ENCODE results near the gene FCHSD2.

FCHSD2 gene

GRCh38 chr11:72962084-72962483 lies 180.0 kb downstream of the FCHSD2 start:
- no peak for DNase-seq (ENCODE audit: low read depth, low spot score)
- H3K4me3 ChIP-seq (ENCODE audit: low read length), result no peak overlapping the region

DNA sequence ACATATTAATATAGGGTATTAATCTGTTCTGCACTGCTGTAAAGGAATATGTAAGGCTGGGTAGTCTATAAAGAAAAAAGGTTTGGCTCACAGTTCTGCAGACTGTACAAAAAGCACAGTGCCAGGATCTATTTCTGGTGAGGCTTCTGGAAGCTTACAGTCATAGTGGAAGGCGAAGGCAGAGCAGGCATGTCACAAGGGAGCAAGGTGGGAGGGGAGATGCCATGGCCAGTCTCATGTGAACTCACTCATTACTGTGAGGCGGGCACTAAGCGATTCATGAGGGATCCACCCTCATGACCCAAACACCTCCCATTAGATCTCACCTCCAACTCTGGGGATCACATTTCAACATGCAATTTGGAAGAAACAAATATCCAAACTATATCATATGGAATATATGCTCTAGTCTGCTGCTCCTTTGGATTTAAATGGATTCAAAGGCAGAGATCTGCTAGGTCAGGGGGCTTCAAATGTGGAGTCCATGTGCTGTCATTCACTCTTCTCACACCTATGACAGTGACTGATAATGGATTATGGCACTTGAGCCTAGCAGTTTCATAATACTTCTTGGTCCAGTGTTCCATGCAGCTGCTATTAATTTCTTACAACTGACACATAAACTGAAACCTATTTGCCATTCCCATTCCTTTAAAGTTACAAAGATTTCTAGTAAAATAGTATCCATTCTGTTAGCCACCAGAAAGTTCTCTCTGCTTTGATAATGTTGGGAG lies 182.0 kb downstream of the FCHSD2 start:
- DNase-seq (ENCODE audit: low read depth, low spot score), result no peak

GRCh38 chr11:72958791-72959190 lies 183.3 kb downstream of the FCHSD2 start:
- H3K4me3 ChIP-seq (ENCODE audit: low read length), result no peak overlapping the region
- no peak for DNase-seq (ENCODE audit: low read depth, low spot score)

More for the DNA sequence above, 182.0 kb downstream of the FCHSD2 start:
- no peak overlapping the region for H3K4me3 ChIP-seq (ENCODE audit: low read length)

DNA sequence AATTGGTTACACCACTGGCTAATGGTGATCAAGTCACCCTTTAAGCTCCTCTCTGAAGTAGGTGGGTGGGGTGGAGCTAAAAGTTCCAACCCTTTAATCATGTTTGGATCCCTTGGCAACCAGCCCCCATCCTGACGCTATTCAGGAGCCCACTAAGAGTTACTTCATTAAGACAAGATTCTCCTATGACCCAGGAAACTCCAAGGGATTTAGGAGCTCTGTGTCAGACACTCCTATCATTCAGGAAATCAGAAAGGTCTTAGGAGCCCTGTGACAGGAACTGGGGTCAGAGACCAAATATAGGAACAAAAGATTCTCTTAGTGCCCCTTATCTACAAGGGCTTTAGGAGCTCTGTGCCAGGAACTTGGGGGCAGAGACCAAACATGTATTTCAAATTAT lies 186.7 kb downstream of the FCHSD2 start:
- no peak overlapping the region for H3K4me3 ChIP-seq (ENCODE audit: low read length)
- DNase-seq (ENCODE audit: low read depth, low spot score), result no peak

DNA sequence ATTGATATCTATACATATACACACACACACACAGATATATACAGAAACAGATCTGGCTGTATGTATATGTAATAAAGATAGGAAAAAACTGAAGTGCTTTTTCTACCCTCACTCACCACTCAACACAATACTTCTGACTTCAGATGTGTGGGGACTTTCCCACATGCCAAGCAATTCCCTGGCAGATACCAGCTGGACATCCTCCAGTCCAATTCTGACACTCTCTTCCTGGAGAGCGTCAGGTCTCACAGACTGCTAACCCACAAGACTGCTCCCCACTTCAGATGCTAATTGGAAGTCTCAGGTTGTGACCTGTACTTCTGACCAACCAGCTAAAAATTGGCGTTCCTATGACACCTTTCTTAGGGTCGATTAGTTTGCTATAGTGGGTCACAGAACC lies 187.3 kb downstream of the FCHSD2 start:
- no peak for DNase-seq (ENCODE audit: low read depth, low spot score)
- no peak overlapping the region for H3K4me3 ChIP-seq (ENCODE audit: low read length)

DNA sequence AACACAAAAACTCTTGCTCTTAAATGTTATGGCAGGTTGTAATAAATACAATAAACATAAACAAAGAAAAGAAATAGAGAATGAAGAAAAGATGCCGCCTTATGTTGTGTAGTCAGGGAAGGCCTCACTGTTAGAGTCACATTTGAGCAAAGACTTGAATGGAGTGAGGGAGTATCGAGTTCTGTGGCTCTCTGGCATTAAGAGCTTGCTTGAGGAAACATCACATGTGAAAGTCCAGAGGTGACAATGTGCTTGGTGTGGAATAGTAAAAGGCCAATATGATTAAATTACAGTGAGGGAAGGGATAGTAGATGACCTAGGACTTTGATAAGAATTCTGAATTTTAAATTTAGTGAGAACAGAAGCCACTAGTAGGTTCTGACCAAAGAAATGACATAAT lies 188.5 kb downstream of the FCHSD2 start:
- no peak overlapping the region for H3K4me3 ChIP-seq (ENCODE audit: low read length)
- DNase-seq (ENCODE audit: low read depth, low spot score), result no peak

DNA sequence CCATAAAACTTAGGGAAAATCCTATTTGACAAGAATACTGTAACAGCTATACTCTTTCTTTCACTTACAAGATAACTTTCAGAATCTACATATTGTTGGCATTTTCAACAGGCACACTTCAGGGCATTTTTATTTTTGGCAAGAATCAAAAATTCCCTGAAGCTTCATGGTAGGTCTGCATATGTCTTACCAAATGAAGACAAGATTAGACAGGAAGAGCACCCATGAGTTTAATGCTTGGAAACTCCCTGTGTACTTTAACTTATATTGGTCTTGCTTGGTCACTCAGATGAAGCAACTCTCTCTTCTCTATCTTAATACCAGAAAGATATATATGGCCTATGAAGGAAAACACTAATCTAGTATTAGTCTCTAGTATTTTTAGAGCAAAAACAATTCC lies 190.2 kb downstream of the FCHSD2 start:
- H3K4me3 ChIP-seq (ENCODE audit: low read length), result no peak overlapping the region
- DNase-seq (ENCODE audit: low read depth, low spot score), result no peak

DNA sequence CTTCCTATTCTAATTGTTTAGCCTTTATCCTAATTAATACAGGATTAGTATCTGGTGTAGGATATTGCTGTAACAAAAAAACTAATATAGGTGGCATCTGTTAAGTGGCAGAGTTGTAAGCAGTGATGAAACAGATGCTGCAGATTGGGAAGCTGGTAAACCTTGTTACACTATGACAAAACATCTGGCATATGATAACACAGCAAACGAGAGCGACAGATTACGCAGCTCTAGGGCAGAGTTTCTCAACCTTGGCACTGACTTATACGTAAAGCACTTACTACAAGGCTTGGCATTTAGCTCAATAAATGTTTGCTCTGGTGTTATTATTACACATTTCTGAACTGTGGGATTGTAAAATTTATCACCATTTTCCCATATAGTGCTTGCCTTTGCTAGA lies 190.9 kb downstream of the FCHSD2 start:
- no peak overlapping the region for H3K4me3 ChIP-seq (ENCODE audit: low read length)
- no peak for DNase-seq (ENCODE audit: low read depth, low spot score)

- no peak overlapping the region for H3K4me3 ChIP-seq (ENCODE audit: low read length)
Measured at GRCh38 chr11:72950685-72951084, 191.4 kb downstream of the FCHSD2 start.

GRCh38 chr11:72947229-72947628 lies 194.9 kb downstream of the FCHSD2 start:
- H3K4me3 ChIP-seq (ENCODE audit: low read length), result no peak overlapping the region
- DNase-seq (ENCODE audit: low read depth, low spot score), result no peak

More at GRCh38 chr11:72950685-72951084, 191.4 kb downstream of the FCHSD2 start:
- no peak for DNase-seq (ENCODE audit: low read depth, low spot score)

GRCh38 chr11:72943664-72944063 lies 198.5 kb downstream of the FCHSD2 start:
- no peak for DNase-seq (ENCODE audit: low read depth, low spot score)

DNA sequence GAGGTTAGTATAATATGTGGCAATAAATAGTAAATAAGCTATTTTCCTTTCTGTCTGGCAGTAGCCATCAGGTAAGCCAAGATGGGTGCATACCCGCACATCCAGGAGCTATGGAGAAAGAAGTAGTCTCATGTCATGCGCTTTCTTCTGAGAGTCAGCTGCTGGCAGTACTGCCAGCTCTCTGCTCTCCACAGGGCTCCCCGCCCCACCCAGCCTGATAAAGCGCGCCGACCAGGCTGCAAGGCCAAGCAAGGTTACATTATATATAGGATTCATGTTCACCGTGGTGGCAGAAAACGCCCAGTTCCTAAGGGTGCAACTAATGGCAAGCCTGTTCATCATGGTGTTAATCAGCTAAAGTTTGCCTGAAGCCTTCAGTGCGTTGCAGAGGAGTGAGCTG lies 201.7 kb downstream of the FCHSD2 start:
- no peak overlapping the region for H3K4me3 ChIP-seq (ENCODE audit: low read length)
- no peak for DNase-seq (ENCODE audit: low read depth, low spot score)

More at GRCh38 chr11:72943664-72944063, 198.5 kb downstream of the FCHSD2 start:
- no peak overlapping the region for H3K4me3 ChIP-seq (ENCODE audit: low read length)

- DNase-seq (ENCODE audit: low read depth, low spot score), result no peak
- H3K4me3 ChIP-seq (ENCODE audit: low read length), result no peak overlapping the region
Measured at GRCh38 chr11:72939031-72939430, 203.1 kb downstream of the FCHSD2 start.

DNA sequence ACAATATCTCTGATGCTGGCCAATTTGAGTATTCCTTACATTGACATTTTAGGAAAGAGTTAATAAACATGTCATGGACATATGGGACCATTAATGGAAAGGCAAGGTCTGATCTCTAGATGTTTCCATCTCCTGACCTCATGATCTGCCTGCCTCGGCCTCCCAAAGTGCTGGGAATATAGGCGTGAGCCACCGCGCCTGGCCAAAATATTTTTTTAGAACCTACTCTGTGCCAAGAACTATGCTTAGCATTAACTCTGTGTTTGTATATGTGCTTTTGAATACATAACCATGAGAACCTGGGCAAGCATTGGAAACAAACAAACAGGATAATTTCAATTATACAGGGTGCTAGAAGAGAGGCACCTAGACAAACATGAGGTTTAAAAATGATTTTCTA lies 204.7 kb downstream of the FCHSD2 start:
- no peak for DNase-seq (ENCODE audit: low read depth, low spot score)
- H3K4me3 ChIP-seq (ENCODE audit: low read length), result no peak overlapping the region

GRCh38 chr11:72935700-72936099 lies 206.4 kb downstream of the FCHSD2 start:
- H3K4me3 ChIP-seq (ENCODE audit: low read length), result no peak overlapping the region
- no peak for DNase-seq (ENCODE audit: low read depth, low spot score)

- DNase-seq (ENCODE audit: low read depth, low spot score), result no peak
- no peak overlapping the region for H3K4me3 ChIP-seq (ENCODE audit: low read length)
Measured at GRCh38 chr11:72932132-72932570, 210.0 kb downstream of the FCHSD2 start.

DNA sequence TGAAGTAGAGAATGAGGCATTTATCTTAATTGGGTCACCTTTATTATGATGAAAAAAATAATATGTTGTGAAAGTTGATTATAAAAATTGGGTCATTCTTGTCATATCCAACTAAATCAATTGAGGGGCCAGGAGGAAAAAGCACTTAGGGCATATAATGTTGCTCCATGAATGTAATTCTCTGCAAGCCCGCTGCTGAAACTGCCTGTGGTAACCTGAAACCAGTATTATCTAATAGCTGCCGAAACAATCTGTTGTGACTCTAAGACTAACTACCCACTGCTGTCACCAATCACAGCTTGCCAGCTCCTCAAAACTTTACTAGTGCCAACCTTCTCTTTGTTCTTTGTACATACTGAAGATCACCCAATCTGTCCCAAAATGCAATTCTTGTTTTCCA lies 212.1 kb downstream of the FCHSD2 start:
- no peak for DNase-seq (ENCODE audit: low read depth, low spot score)
- no peak overlapping the region for H3K4me3 ChIP-seq (ENCODE audit: low read length)

DNA sequence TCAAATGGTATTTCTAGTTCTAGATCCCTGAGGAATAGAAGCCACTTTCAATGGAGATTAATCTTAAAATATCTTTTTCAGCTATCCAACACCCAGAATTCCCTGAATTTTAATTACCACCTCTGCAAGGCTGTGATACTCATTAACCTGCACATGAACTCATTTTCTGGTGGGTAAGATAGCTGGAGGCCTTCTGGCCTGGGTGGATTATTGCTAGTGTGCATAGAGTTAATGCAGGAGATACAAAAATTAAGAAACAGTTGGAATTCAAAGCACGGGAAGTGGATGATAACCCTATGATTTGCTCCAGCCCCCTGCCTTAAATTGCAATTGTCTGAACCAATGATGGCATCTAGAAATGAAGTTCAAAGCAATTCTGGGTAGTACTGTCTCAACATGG lies 212.9 kb downstream of the FCHSD2 start:
- no peak for DNase-seq (ENCODE audit: low read depth, low spot score)
- H3K4me3 ChIP-seq (ENCODE audit: low read length), result no peak overlapping the region

DNA sequence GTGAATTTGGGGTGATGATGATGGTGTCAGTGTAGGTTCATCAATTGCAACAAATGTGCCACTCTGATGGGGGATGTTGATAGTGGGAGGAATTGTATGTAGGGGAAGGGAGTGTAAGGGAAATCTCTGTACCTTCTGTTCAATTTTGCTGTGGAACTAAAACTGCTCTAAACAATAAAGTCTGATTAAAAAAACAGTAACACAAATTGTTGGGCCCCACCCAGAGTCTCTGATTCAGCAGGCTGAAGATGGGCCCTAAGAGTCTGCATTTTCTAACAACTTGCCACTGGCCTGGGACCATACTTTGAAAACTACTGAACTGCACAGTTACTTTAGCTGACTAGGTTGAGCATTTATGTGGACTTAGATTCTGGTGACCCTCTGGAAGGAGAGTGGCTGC lies 214.7 kb downstream of the FCHSD2 start:
- no peak for DNase-seq (ENCODE audit: low read depth, low spot score)
- no peak overlapping the region for H3K4me3 ChIP-seq (ENCODE audit: low read length)

DNA sequence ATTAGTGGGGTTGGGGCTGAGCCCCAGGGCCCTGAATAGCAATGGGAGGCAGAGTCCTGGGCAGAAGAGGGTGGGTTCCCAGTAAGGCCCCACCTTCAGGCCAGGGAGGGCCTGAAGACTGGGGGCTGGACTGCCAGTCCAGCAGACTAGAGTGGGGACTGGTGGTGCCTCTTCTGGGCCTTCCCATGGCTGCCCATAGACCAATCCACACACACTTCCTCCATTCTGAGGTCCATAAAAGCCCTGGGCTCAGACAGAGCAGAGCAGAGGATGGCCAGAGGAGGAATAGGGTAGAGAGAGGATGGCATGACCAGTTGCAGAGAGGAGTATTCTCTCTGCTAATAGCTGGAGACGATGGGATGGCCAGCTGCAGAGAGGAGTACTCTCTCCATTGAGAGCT lies 216.0 kb downstream of the FCHSD2 start:
- H3K4me3 ChIP-seq (ENCODE audit: low read length), result no peak overlapping the region
- no peak for DNase-seq (ENCODE audit: low read depth, low spot score)

- no peak overlapping the region for H3K4me3 ChIP-seq (ENCODE audit: low read length)
- DNase-seq (ENCODE audit: low read depth, low spot score), result no peak
Measured at GRCh38 chr11:72925656-72926055, 216.5 kb downstream of the FCHSD2 start.
